ENCODE data around the gene PCGF2.

The PCGF2 gene

GRCh38 chr17:38761612-38762011, 13.5 kb upstream of the PCGF2 start:
- H3K27ac ChIP-seq = no peak overlapping the region
- H3K4me3 ChIP-seq = no peak overlapping the region
- TF ChIP-seq FOXP2 (optimal IDR thresholded peaks at IDR 0.05; ENCODE audit: control extremely low read depth, extremely low read length, insufficient read depth) = no peak
- TF ChIP-seq EZH2 (IDR thresholded peaks at IDR 0.05) = no peak
- no peak; the same call in 1 of the 2 replicates for TF ChIP-seq POLR2AphosphoS5 (IDR thresholded peaks at IDR 0.05; ENCODE audit: borderline replicate concordance, low read depth, low read length)
- H3K9me3 ChIP-seq (ENCODE audit: low read depth, low read length) = no peaks in the 10 kb centered on the region
- no peak overlapping the region for H3K9ac ChIP-seq (ENCODE audit: insufficient read length)
- H3K36me3 ChIP-seq (ENCODE audit: insufficient read depth, low read length) = peaks cover 83% of the 10 kb centered on the region
- no peak for DNase-seq (ENCODE audit: low read depth, low spot score)

GRCh38 chr17:38753071-38753506, 5.0 kb upstream of the PCGF2 start:
- H3K36me3 ChIP-seq (ENCODE audit: insufficient read depth, low read length) = peaks cover 38% of the 10 kb centered on the region
- DNase-seq (ENCODE audit: low read depth, low spot score) = no peak
- peak overlapping the region; percentile 88 for H3K9ac ChIP-seq (ENCODE audit: insufficient read length)
- H3K9me3 ChIP-seq (ENCODE audit: low read depth, low read length) = no peaks in the 10 kb centered on the region
- TF ChIP-seq POLR2AphosphoS5 (IDR thresholded peaks at IDR 0.05; ENCODE audit: borderline replicate concordance, low read depth, low read length) = no peak
- peak overlapping the region; percentile 72; the same call in 1 of the 2 replicates for H3K27ac ChIP-seq
- H3K4me3 ChIP-seq = peak overlapping the region; percentile 97

- Histone ChIP-seq H3K9me3 (ENCODE audit: low read depth, low read length) (no peaks in the 10 kb centered on the region), H3K27ac (peak within 1 kb of the TSS; percentile 93), H3K4me3 (peak within 1 kb of the TSS; percentile 97), H3K36me3 (ENCODE audit: insufficient read depth, low read length) (peaks cover 32% of the 10 kb centered on the region), H3K9ac (ENCODE audit: insufficient read length) (peak within 1 kb of the TSS; percentile 92)
- TF ChIP-seq EZH2 (IDR thresholded peaks at IDR 0.05) (no peak), POLR2AphosphoS5 (IDR thresholded peaks at IDR 0.05; ENCODE audit: borderline replicate concordance, low read depth, low read length) (peak; percentile 77), FOXP2 (optimal IDR thresholded peaks at IDR 0.05; ENCODE audit: control extremely low read depth, extremely low read length, insufficient read depth) (no peak)
- DNase-seq (ENCODE audit: low read depth, low spot score) = peak; percentile 98
These were observed 4.4 kb upstream of the PCGF2 start, which contains the start of gene PSMB3 for GRCh38 chr17:38752308-38753070. Gene PSMB3, plus strand, starts transcription at chr17:38752741. Its CDS starts 86 bp downstream, at chr17:38752827.

- peak overlapping the region; percentile 97 for H3K4me3 ChIP-seq
- TF ChIP-seq EZH2 (IDR thresholded peaks at IDR 0.05) (no peak), FOXP2 (optimal IDR thresholded peaks at IDR 0.05; ENCODE audit: control extremely low read depth, extremely low read length, insufficient read depth) (peak; percentile 5)
These were observed 3.7 kb upstream of the PCGF2 start for GRCh38 chr17:38751808-38752307.

GRCh38 chr17:38751144-38751807, 3.1 kb upstream of the PCGF2 start:
- peak; percentile 40 for DNase-seq (ENCODE audit: low read depth, low spot score)

More at GRCh38 chr17:38751808-38752307, 3.7 kb upstream of the PCGF2 start:
- DNase-seq (ENCODE audit: low read depth, low spot score) = peak; percentile 45
- H3K36me3 ChIP-seq (ENCODE audit: insufficient read depth, low read length) = peaks cover 26% of the 10 kb centered on the region
- H3K9me3 ChIP-seq (ENCODE audit: low read depth, low read length) = no peaks in the 10 kb centered on the region
- peak overlapping the region; percentile 93 for H3K27ac ChIP-seq
- H3K9ac ChIP-seq (ENCODE audit: insufficient read length) = peak overlapping the region; percentile 92

GRCh38 chr17:38750312-38751121, 2.4 kb upstream of the PCGF2 start:
- peak overlapping the region; percentile 89 for H3K27ac ChIP-seq

More at GRCh38 chr17:38751144-38751807, 3.1 kb upstream of the PCGF2 start:
- Histone ChIP-seq H3K9me3 (ENCODE audit: low read depth, low read length) (no peaks in the 10 kb centered on the region), H3K36me3 (ENCODE audit: insufficient read depth, low read length) (peaks cover 22% of the 10 kb centered on the region), H3K27ac (peak overlapping the region; percentile 89), H3K4me3 (peak overlapping the region; percentile 97), H3K9ac (ENCODE audit: insufficient read length) (peak overlapping the region; percentile 92)
- no peak for TF ChIP-seq EZH2 (IDR thresholded peaks at IDR 0.05)
- no peak for TF ChIP-seq POLR2AphosphoS5 (IDR thresholded peaks at IDR 0.05; ENCODE audit: borderline replicate concordance, low read depth, low read length)
- TF ChIP-seq FOXP2 (optimal IDR thresholded peaks at IDR 0.05; ENCODE audit: control extremely low read depth, extremely low read length, insufficient read depth) = no peak

GRCh38 chr17:38750044-38750311, 1.8 kb upstream of the PCGF2 start:
- Histone ChIP-seq H3K36me3 (ENCODE audit: insufficient read depth, low read length) (peaks cover 12% of the 10 kb centered on the region; the same call in 1 of the 2 replicates), H3K9me3 (ENCODE audit: low read depth, low read length) (no peaks in the 10 kb centered on the region), H3K27ac (no peak overlapping the region), H3K9ac (ENCODE audit: insufficient read length) (no peak overlapping the region), H3K4me3 (no peak overlapping the region)
- TF ChIP-seq FOXP2 (optimal IDR thresholded peaks at IDR 0.05; ENCODE audit: control extremely low read depth, extremely low read length, insufficient read depth) (no peak), EZH2 (IDR thresholded peaks at IDR 0.05) (no peak), POLR2AphosphoS5 (IDR thresholded peaks at IDR 0.05; ENCODE audit: borderline replicate concordance, low read depth, low read length) (no peak)
- DNase-seq (ENCODE audit: low read depth, low spot score) = no peak

More at GRCh38 chr17:38750312-38751121, 2.4 kb upstream of the PCGF2 start:
- Histone ChIP-seq H3K9ac (ENCODE audit: insufficient read length) (peak overlapping the region; percentile 92), H3K36me3 (ENCODE audit: insufficient read depth, low read length) (peaks cover 15% of the 10 kb centered on the region; the same call in 1 of the 2 replicates), H3K4me3 (peak overlapping the region; percentile 97), H3K9me3 (ENCODE audit: low read depth, low read length) (no peaks in the 10 kb centered on the region)
- no peak for DNase-seq (ENCODE audit: low read depth, low spot score)
- no peak for TF ChIP-seq FOXP2 (optimal IDR thresholded peaks at IDR 0.05; ENCODE audit: control extremely low read depth, extremely low read length, insufficient read depth)
- TF ChIP-seq POLR2AphosphoS5 (IDR thresholded peaks at IDR 0.05; ENCODE audit: borderline replicate concordance, low read depth, low read length) = no peak
- TF ChIP-seq EZH2 (IDR thresholded peaks at IDR 0.05) = no peak
